HG03135 (cell line): ENCODE results near the gene ZDHHC14.

ENCODE experiments used
- ATAC-seq: cut with Tn5 transposase; IDR thresholded peaks from one replicate; pipeline ENCODE4 v1.9.1; 2021; ENCODE audit warnings: mild to moderate bottlenecking, moderate library complexity; ENCODE audit not compliant: unreplicated experiment

The ZDHHC14 gene

DNA sequence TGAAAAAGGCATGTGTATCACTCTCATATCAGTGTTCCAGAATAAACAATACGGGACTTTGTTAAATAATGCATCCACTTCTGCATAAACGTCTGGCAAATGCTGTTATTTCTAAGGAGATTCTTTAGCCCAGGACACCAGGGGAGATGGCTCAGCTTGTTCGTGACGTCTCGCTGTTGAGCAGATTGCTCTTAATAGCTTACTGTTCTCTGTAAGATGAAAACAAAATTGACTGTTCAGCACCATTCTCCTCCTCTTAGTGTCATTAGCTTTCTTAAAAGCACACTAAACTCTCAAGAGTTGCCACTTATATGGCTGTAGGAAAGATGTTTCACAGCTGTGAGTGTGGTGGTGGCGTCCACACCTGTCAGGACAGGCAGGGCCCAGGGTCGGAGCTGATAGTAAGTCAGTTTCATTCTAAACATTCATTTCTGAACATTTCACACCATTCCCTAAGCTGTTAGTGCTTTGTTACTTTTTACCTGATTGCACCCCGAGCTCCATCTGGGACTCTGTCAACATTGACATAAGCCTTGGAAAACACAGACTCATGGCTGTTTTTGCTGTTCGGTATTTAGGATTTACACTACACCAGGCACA is 132.1 kb downstream of the ZDHHC14 start:
- no peak for ATAC-seq

GRCh38 chr6:157513619-157514485 is 132.9 kb downstream of the ZDHHC14 start:
- no peak for ATAC-seq

GRCh38 chr6:157514659-157515496 is 133.9 kb downstream of the ZDHHC14 start:
- ATAC-seq = no peak

DNA sequence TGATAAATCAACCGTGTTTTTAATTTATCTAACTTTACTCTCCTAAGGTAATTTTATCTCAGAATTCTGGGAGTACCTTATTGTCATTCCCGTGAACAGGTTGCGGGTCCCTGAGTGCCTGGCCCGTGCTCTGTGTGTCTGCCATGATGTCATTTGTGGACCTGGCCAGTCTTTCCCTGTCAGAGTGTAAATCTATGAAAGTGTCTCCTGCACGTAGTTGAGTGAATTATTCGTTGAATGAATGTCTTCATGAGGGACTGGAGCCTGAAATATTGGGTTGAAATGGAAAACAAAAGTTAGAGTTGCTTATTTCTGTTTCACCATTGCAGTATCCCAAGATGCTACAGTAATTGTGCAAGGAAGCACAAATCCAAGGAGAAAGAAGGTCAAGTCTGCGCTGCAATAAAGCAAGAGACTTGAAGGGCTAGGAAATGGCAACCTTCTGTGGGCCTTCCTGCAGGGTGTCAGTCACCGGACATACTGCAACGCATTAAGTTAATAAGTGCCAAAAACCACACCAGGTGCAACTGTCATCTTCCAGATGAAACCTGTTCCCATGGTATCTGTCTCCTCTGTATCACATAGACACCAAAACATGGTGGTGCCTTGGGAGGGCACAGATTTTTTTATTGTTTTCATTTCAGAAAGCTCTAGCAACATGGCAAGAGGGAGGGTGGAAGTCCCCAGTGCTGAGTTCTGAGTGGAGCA is 135.5 kb downstream of the ZDHHC14 start:
- ATAC-seq = no peak

GRCh38 chr6:157517601-157518359 is 136.8 kb downstream of the ZDHHC14 start:
- ATAC-seq = no peak

- ATAC-seq = no peak
Measured at GRCh38 chr6:157518397-157519250, 137.6 kb downstream of the ZDHHC14 start.

GRCh38 chr6:157519255-157520116 is 138.5 kb downstream of the ZDHHC14 start:
- no peak for ATAC-seq

DNA sequence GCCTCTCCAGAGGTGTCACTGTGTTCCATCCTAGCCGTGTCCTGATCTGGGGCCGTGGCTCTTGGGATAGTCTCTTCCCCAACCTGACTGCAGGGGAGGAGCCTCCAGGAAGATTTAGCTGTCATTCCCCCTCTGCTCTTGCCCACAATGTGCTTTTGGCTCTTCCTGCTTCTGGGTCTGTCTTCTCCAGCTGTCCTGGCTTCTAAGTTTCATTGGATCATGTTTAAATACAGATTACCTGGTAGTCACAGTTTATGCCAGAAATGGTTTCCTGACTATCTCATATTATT is 139.1 kb downstream of the ZDHHC14 start:
- no peak for ATAC-seq

DNA sequence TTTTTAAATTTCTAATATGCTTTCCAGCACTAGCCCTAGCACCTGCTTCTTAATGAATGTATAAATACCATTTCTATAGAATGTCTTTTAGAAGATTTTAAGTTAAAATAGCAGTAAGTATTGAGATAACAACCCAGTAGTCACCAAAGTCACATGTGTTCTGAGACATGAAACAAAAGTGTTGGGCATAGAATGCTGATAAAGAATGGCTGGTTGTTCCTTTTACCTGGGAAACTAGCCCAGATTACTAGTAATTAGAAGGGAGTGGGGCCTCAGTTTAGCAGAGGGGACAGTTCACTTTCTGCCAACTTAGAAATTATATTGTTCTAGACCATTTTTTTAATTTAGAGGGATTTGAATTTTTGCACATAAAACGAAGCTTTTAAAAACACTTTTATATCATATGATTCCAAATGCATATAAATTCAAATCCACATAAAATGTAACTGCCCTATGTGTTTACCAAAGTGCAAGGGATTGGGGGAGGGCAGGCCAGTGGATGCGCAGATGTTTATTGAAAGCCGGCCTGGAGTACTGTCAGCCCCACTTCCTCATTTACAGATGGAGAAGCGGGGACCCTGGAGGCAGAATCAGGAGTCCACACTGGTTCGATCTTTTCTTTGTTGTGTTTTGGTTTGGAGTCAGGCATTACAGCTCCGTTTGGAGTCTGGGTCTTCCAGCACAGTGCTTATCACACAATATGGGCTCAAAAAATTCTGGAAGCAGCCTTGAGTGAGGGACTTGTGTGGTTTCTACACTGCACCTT is 139.8 kb downstream of the ZDHHC14 start:
- ATAC-seq = no peak

DNA sequence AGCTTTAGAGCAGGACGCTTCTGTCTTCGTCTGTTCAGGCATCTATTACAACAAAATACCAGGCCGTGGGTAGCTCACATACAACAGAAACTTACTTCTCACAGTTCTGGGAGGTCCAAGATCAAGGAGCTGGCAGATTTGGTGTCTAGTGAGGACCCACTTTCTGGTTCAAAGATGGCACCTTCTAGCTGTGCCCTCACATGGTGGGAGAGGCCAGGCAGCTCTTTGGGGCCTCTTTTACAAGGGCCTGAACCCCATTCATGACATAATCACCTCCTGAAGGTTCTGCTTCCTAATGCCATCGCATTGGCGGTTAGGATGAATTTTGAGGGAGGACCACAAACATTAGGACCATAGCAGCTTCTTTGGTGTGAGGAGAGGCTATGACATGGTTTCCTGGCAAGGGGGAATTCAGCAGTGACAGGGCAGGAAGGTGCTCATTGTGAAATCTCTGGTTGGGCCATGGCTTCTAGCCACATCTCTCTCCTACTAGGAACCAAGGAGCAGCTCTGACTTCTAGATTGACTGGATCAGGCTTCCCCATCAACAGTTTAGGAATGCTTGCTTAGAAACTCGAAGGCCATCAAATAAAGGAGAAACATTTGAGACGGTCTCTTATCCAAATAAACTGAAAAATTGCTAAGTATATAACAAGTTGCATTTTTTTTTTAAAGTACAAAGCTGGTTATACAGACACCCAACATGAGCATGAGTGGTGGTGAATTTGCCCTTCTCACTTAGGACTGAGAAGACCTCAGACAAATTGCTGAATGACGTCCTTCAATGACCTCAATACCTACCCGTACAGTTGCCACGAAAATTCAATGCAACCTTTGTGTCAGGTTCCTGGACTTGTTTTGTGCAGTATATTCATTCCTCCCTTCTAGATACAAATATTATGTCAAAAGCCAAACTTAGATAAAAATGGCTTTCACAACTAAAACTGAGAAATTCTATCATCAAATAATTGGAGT is 140.7 kb downstream of the ZDHHC14 start:
- no peak for ATAC-seq

GRCh38 chr6:157522472-157522871 is 141.5 kb downstream of the ZDHHC14 start:
- ATAC-seq = no peak

- ATAC-seq = no peak
Measured at GRCh38 chr6:157524735-157525134, 143.7 kb downstream of the ZDHHC14 start.

- ATAC-seq = no peak
Measured at GRCh38 chr6:157525292-157525889, 144.4 kb downstream of the ZDHHC14 start.

GRCh38 chr6:157525918-157526425 is 145.0 kb downstream of the ZDHHC14 start:
- ATAC-seq = no peak

GRCh38 chr6:157527471-157527907 is 146.5 kb downstream of the ZDHHC14 start:
- ATAC-seq = peak; percentile 94
